Body of pancreas (tissue), 4 donors: ENCODE data around the gene SLC9C1.

Experiments
- POLR2A ChIP-seq, 3 donors: fragments of 450-650 bp; IDR thresholded peaks; one replicate each; pipeline ENCODE4 v1.6.1; 2016; ENCODE audit warnings: antibody characterized with exemption in 3 of 3, mild to moderate bottlenecking in 2 of 3
- TF ChIP-seq, protein P1 (sequence below), 7 experiments: fragments of 450-650 bp in 4 of 7; fragments of 200-600 bp in 3 of 7; sonication (generic) in 3 of 7; IDR thresholded peaks; one replicate each; pipeline ENCODE4 v1.5.1; 2016 to 2019; ENCODE audit warnings: antibody characterized with exemption in 7 of 7

DNA sequence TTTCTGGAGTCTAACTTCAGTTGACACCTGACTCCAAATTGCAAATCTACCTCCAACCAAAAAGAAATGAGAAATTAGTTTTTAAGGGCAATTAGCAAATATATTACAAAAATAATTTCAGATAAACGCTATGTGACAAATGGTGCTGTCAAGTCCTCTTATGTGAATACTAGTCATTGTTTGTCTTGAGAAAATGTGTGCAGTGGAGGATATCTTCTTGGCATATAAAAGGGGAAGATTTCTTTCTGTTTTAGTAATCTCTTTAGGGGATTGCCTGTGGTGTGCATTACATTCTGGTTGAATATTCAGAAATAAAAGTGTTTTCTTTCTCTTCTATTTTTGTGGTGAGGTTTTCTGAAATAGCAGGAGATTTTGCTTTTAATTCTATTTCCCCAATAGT is 158.0 kb downstream of the SLC9C1 start:
- TF ChIP-seq, protein P1, sequence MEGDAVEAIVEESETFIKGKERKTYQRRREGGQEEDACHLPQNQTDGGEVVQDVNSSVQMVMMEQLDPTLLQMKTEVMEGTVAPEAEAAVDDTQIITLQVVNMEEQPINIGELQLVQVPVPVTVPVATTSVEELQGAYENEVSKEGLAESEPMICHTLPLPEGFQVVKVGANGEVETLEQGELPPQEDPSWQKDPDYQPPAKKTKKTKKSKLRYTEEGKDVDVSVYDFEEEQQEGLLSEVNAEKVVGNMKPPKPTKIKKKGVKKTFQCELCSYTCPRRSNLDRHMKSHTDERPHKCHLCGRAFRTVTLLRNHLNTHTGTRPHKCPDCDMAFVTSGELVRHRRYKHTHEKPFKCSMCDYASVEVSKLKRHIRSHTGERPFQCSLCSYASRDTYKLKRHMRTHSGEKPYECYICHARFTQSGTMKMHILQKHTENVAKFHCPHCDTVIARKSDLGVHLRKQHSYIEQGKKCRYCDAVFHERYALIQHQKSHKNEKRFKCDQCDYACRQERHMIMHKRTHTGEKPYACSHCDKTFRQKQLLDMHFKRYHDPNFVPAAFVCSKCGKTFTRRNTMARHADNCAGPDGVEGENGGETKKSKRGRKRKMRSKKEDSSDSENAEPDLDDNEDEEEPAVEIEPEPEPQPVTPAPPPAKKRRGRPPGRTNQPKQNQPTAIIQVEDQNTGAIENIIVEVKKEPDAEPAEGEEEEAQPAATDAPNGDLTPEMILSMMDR (IDR thresholded peaks at IDR 0.05) = no peak
- TF ChIP-seq POLR2A (IDR thresholded peaks at IDR 0.05) = no peak
